Amygdala (tissue), 56 donors: ENCODE results near the gene ZSCAN5A.
"Not testable (repeated sequence)": the region's sequence is repeated elsewhere in the genome, so short reads cannot be mapped to it uniquely, and the experiment has no call there.

Experiments used
- DNase-seq, 56 donors: peaks; one replicate each; lab custom pipeline; 2025; lab: John Stamatoyannopoulos, UW

ZSCAN5A gene

GRCh38 chr19:56315077-56315828 is 614 bp upstream of the ZSCAN5A start:
- peak; percentile 76 to 99 (median 95) for DNase-seq

- DNase-seq, result peak in 2 of 56 donors; percentile 37 to 62
These were observed 640 bp downstream of the ZSCAN5A start for GRCh38 chr19:56314018-56314380.

- no peak for DNase-seq
These were observed 1.6 kb downstream of the ZSCAN5A start for GRCh38 chr19:56312787-56313657.

GRCh38 chr19:56312342-56312741 is 2.3 kb downstream of the ZSCAN5A start:
- no peak for DNase-seq

GRCh38 chr19:56310462-56310861 is 4.2 kb downstream of the ZSCAN5A start:
- DNase-seq, result no peak

GRCh38 chr19:56309511-56310185 is 5.0 kb downstream of the ZSCAN5A start:
- DNase-seq, result peak in 6 of 56 donors; percentile 8 to 38 (median 10)

GRCh38 chr19:56308792-56309191 is 5.8 kb downstream of the ZSCAN5A start:
- no peak for DNase-seq

GRCh38 chr19:56307062-56307461 is 7.6 kb downstream of the ZSCAN5A start:
- DNase-seq, result not testable (repeated sequence)

GRCh38 chr19:56306016-56306415 is 8.6 kb downstream of the ZSCAN5A start:
- no peak for DNase-seq

- DNase-seq, result no peak
These were observed 10.4 kb downstream of the ZSCAN5A start for GRCh38 chr19:56304243-56304642.

GRCh38 chr19:56301886-56302620 is 12.6 kb downstream of the ZSCAN5A start:
- no peak for DNase-seq

- no peak for DNase-seq
These were observed 13.5 kb downstream of the ZSCAN5A start for GRCh38 chr19:56301155-56301554.

- no peak for DNase-seq
These were observed 15.0 kb downstream of the ZSCAN5A start for GRCh38 chr19:56299688-56300087.

GRCh38 chr19:56297010-56297409 is 17.6 kb downstream of the ZSCAN5A start:
- DNase-seq, result no peak

GRCh38 chr19:56295531-56296455 is 18.8 kb downstream of the ZSCAN5A start:
- DNase-seq, result no peak

- peak in 6 of 56 donors; percentile 2 to 79 (median 26) for DNase-seq
These were observed 20.1 kb downstream of the ZSCAN5A start for GRCh38 chr19:56294549-56294948.

GRCh38 chr19:56291867-56292266 is 22.8 kb downstream of the ZSCAN5A start:
- no peak for DNase-seq

GRCh38 chr19:56290104-56290503 is 24.5 kb downstream of the ZSCAN5A start:
- DNase-seq, result no peak

- DNase-seq, result no peak
These were observed 29.9 kb downstream of the ZSCAN5A start for GRCh38 chr19:56284746-56285145.
